ENCODE measurements around the gene MRGPRF. TPM values are rescaled to one million over a fixed set of nuclear protein-coding genes. Genes with fewer than 3 reads are reported as not detected.

Gene MRGPRF
- total RNA-seq, 4 donors from 2014 or later: 4.2 to 21.9 (median 5.2) TPM

DNA sequence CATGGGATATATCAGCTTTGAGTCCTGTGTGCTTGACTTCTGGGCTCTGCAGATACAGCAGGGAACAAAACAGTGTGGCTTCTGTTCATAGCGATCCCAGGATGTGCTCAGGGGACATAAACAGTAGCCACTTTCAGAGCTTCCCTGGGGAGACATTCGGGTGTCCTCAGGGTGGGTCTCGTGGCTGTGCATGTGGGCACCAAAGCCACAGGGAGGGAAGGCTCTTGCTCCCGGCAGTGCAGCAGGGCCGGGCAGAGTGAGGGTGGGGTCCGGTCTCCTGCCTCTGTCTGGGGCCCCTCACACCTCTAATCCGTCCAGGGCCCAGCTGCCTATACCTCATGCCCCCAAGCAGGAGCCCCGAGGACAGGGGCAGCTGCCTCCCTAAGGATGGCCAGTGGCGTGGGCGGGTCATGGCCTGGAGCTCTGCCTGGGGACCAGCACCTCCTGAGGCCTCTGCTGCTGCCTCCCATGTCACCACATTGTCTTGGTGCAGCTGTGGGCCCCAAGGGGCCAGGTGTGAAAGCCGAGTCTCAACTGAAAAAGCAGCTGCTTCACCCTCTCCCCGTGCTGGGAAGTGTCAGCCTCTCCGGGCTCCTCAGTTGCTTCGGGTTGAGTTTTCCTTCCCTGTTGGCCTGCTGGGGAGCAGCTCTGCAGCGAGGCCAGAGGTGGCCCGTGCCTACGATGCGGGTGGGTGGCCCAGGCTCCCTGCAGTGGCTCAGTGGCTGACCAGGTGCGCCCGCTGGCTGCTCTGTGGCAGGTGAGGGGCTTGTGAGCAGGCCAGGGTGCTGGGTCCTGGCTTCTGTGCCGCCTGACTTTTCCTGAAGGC lies 39.5 kb upstream of the MRGPRF start:
- Histone ChIP-seq H3K4me3 (no peak overlapping the region), H3K9me3 (no peaks in the 10 kb centered on the region), H3K36me3 (peaks cover 0 to 8% (median 0%) of the 10 kb centered on the region in 3 donors), H3K27me3 (no peaks in the 10 kb centered on the region), H3K4me1 (peaks cover 0 to 61% (median 12%) of the 10 kb centered on the region in 4 donors), H3K27ac (peak overlapping the region in 1 of 4 donors; percentile 13)
- TF ChIP-seq CTCF (IDR thresholded peaks at IDR 0.05) (no peak), POLR2A (IDR thresholded peaks at IDR 0.05) (no peak)
- DNase-seq: no peak

DNA sequence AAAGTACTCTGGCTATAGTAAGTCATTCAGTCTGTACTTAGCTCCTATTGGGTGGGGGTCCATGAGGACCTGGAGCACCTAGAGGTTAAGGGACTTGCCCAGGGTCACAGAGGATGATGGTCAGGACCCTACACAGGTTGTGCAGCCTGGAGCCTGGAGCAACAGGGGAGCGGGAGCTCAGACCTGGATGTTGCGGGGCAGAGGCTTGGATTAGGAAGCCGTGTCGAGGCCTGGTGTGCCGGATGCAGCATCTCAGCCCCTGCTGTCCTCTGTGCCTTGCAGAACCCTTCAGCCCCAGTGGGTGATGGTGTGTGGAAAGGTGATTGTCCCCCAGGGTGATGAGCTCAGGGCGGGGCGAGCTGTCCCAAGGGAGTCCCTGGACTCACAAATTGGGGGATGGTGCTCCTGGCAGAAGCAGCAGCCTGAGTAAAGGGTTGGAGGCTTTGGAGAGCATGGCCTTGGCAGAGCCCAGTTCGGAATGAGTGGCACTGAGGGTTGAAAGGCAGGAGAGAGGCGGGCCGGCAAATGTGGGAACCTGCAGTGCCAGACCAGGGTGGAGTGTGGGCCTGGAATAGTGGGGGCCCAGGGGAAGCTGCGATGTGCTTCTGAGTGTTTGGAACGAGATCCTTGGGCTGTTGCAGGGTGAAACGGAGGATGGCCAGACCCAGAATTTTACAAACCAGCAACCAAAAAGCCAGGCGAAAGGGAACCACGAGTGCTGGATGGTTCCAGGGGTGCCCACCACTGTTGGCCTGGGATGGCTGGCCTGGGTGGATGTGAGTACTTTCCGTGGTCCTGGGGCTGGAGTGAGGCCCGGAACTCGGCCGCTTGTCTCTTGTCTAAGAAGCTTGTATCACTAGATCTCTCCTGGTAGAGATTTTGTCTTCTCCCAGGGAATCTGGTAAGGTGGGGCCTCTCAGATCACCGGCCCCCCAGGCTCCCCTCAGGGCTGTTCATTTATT lies 38.6 kb upstream of the MRGPRF start:
- Histone ChIP-seq H3K36me3 (peaks cover 0 to 7% (median 0%) of the 10 kb centered on the region in 3 donors), H3K4me1 (peaks cover 0 to 61% (median 12%) of the 10 kb centered on the region in 4 donors), H3K9me3 (no peaks in the 10 kb centered on the region), H3K4me3 (no peak overlapping the region), H3K27me3 (no peaks in the 10 kb centered on the region), H3K27ac (peak overlapping the region in 1 of 4 donors; percentile 36)
- no peak for DNase-seq
- TF ChIP-seq POLR2A (IDR thresholded peaks at IDR 0.05) (no peak), CTCF (IDR thresholded peaks at IDR 0.05) (no peak)

GRCh38 chr11:69050592-69051380 lies 37.7 kb upstream of the MRGPRF start:
- no peak for DNase-seq
- Histone ChIP-seq H3K27me3 (no peaks in the 10 kb centered on the region), H3K4me3 (no peak overlapping the region), H3K36me3 (peaks cover 0 to 7% (median 0%) of the 10 kb centered on the region in 3 donors), H3K9me3 (no peaks in the 10 kb centered on the region), H3K27ac (peak overlapping the region in 2 of 4 donors; percentile 36 to 50), H3K4me1 (peaks cover 0 to 54% (median 10%) of the 10 kb centered on the region in 4 donors)
- TF ChIP-seq POLR2A (IDR thresholded peaks at IDR 0.05) (no peak), CTCF (IDR thresholded peaks at IDR 0.05) (no peak)

DNA sequence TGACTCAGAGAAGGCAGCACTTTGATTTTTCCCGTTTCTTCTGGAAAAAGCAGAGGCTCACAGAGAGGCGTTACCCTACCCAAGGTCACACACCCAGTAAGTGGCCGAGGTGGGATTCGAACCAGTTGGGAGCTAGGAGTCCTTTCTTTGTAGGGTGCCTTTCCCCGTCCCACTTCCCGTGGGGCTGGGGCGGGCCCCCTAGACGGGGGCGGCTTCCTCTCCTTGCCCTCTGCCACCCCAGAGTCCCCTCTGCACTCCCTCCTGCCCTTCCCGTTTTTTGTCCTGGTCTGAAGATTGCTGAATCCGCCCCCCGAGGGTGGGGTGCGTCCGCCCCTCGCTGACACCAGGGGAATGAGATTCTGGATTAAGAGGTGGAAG lies 36.4 kb upstream of the MRGPRF start:
- Histone ChIP-seq H3K27ac (peak overlapping the region; percentile 85 to 97 (median 90)), H3K4me1 (peaks cover 0 to 42% (median 4%) of the 10 kb centered on the region in 4 donors), H3K36me3 (peaks cover 0 to 4% (median 0%) of the 10 kb centered on the region in 3 donors), H3K9me3 (no peaks in the 10 kb centered on the region), H3K27me3 (no peaks in the 10 kb centered on the region), H3K4me3 (peak overlapping the region; percentile 77 to 97 (median 90))
- TF ChIP-seq CTCF (IDR thresholded peaks at IDR 0.05) (no peak), POLR2A (IDR thresholded peaks at IDR 0.05) (no peak)
- DNase-seq: no peak

All from Peyer's patch (tissue), 4 donors.